Measurements from ENCODE around the gene NXNL1.
"Not testable (repeated sequence)": the region's sequence is repeated elsewhere in the genome, so short reads cannot be mapped to it uniquely, and the experiment has no call there.

NXNL1 gene

GRCh38 chr19:17500447-17501198 lies 39.9 kb upstream of the NXNL1 start:
- H3K4me3 ChIP-seq (ENCODE audit: low read depth, low read length): no peak overlapping the region
- TF ChIP-seq, protein P1, sequence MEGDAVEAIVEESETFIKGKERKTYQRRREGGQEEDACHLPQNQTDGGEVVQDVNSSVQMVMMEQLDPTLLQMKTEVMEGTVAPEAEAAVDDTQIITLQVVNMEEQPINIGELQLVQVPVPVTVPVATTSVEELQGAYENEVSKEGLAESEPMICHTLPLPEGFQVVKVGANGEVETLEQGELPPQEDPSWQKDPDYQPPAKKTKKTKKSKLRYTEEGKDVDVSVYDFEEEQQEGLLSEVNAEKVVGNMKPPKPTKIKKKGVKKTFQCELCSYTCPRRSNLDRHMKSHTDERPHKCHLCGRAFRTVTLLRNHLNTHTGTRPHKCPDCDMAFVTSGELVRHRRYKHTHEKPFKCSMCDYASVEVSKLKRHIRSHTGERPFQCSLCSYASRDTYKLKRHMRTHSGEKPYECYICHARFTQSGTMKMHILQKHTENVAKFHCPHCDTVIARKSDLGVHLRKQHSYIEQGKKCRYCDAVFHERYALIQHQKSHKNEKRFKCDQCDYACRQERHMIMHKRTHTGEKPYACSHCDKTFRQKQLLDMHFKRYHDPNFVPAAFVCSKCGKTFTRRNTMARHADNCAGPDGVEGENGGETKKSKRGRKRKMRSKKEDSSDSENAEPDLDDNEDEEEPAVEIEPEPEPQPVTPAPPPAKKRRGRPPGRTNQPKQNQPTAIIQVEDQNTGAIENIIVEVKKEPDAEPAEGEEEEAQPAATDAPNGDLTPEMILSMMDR (IDR thresholded peaks at IDR 0.05; ENCODE audit: borderline replicate concordance, insufficient read depth, low read depth, low read length): no peak

- TF ChIP-seq, protein P1 (IDR thresholded peaks at IDR 0.05; ENCODE audit: borderline replicate concordance, insufficient read depth, low read depth, low read length): no peak
- no peak overlapping the region for H3K4me3 ChIP-seq (ENCODE audit: low read depth, low read length)
Observed at GRCh38 chr19:17499648-17500446, 39.1 kb upstream of the NXNL1 start.

DNA sequence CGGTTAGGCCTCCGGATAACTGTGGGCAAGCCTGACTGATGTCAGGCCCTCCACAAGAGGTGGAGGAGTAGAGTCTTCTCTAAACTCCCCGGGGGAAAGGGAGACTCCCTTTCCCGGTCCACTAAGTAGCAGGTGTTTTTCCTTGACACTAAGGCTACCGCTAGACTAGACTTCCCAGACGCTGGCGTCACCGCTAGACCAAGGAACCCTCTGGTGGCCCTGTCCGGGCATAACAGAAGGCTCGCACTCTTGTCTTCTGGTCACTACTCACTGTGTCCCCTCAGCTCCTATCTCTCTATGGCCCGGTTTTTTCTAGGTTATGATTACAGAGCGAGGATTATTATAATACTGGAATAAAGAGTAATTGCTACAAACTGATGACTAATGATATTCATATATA lies 38.3 kb upstream of the NXNL1 start:
- H3K4me3 ChIP-seq (ENCODE audit: low read depth, low read length): not testable (repeated sequence)

DNA sequence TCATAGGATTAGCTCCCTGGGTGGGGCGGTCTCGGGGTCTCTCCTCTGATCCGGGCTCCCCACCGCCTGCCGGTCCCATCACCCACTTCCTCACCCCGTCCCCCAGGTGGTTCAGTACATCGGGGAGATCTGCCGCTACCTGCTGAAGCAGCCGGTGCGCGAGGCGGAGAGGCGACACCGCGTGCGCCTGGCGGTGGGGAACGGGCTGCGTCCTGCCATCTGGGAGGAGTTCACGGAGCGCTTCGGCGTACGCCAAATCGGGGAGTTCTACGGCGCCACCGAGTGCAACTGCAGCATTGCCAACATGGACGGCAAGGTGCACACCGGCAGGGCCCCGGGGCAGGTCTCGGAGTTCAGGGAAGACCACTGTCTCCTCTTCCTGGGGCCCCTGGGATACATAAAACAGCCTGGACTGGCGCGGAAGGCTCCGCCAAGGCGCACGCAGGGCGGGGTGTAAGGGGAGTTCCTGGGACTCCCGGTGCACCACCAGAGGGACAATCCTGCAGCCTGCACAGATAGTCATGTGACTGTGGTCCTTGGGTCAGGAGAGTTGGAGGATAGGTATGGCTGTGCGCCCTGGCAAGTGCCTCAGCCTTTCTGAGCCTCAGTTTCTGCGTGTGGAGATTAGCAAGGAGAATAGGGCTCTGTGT lies 36.5 kb upstream of the NXNL1 start:
- TF ChIP-seq, protein P1 (IDR thresholded peaks at IDR 0.05; ENCODE audit: borderline replicate concordance, insufficient read depth, low read depth, low read length): no peak
- H3K4me3 ChIP-seq (ENCODE audit: low read depth, low read length): no peak overlapping the region

DNA sequence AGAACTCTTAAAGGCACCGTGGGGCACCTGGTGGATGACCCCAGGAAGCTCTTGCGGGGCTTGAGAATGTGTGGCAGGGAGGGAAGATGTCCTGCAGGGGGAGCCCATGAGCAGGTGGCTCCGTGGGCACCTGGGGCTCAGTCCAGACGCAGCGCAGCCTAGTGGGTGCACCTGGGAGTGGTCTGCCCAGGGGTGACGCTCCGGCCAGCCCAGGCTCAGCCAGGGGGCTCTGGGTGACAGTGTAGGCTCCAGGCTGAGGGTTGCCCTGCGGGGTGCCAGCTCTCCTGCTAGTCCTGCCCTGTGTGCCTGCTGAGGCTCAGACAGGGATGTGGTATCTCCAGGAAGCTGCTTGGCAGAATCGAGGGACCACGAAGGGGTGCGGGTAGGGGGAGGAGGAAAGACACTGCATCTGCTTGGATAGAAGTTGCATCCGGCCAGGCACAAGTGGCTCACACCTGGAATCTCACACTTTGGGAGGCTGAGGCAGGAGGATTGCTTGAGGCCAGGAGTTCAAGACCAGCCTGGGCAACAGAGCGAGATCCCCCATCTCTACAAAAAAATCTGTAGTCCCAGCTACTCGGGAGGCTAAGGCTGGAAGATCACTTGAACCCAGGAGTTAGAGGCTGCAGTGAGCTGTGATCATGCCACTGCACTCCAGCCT lies 35.7 kb upstream of the NXNL1 start:
- TF ChIP-seq, protein P1 (IDR thresholded peaks at IDR 0.05; ENCODE audit: borderline replicate concordance, insufficient read depth, low read depth, low read length): peak; percentile 100

DNA sequence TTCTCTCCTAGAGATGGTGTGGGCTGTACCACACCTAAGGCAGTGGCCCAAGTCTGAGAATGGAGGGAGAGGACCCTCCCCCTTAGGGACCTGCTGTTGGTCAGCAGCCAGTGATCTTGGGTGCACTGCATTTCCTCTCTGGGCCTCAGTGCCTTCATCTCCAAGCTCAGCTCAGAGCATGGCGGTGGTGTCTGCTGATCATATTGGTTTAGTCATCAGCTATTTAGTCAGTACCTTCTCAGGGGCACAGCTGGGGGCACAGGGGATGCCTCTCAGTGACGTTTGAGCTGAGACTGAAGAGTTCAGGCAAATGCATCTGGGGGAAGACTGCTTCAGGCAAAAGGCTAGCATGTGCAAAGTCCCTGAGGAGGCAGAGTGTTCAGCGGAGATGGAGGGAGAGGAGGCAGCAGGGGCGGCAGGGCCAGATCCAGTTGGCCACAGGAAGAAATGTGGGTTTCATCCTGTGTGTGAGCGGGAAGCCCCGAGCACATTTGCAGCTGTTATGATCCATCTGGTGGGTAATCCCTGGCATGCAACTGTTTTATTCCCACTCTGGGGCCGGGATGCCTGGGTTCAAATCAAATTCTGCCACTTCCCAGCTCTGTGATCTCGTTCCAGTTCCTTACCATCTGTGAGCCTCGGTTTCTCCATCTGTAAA lies 35.0 kb upstream of the NXNL1 start:
- no peak overlapping the region for H3K4me3 ChIP-seq (ENCODE audit: low read depth, low read length)
- TF ChIP-seq, protein P1 (IDR thresholded peaks at IDR 0.05; ENCODE audit: borderline replicate concordance, insufficient read depth, low read depth, low read length): no peak

More for the DNA sequence above, 35.7 kb upstream of the NXNL1 start:
- no peak overlapping the region for H3K4me3 ChIP-seq (ENCODE audit: low read depth, low read length)

DNA sequence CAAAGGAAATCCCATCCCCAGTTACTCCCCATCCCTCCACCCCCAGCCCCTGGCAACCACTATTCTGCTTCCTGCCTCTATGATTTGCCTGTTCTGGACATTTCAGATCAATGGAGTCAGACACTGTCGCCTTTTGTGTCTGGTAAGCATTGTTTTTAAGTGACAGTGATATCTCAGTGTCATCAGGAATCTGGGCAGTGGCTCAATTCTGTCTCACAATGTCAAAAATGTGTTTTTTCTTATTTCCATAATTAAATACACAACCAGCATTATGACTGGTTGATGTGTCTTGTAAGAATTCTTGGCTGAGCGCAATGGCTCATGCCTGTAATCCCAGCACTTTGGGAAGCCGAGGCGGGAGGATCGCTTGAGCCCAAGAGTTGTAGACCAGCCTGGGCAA lies 30.6 kb upstream of the NXNL1 start:
- no peak overlapping the region for H3K4me3 ChIP-seq (ENCODE audit: low read depth, low read length)
- TF ChIP-seq, protein P1 (IDR thresholded peaks at IDR 0.05; ENCODE audit: borderline replicate concordance, insufficient read depth, low read depth, low read length): no peak
